H9 (cell line): Measurements from ENCODE around the gene ATF2. TPM values are rescaled to one million over a fixed set of nuclear protein-coding genes. Genes with fewer than 3 reads are reported as not detected.

Experiments
- DNase-seq: peaks from one replicate; pipeline ENCODE4 v3.0.0-alpha.2; 2017
- H2AFZ ChIP-seq: one replicate; pipeline ENCODE4 v1.6.1; 2013; ENCODE audit warnings: mild to moderate bottlenecking, low read length, control low read depth, moderate library complexity
- H2AK5ac ChIP-seq: 2 replicates; pipeline ENCODE4 v1.6.1; 2013; ENCODE audit warnings: low read length, control low read depth, mixed read lengths; ENCODE audit not compliant: insufficient read length
- H2BK120ac ChIP-seq: one replicate; pipeline ENCODE4 v1.6.1; 2013; ENCODE audit warnings: low read depth, mild to moderate bottlenecking, low read length, control low read depth, inconsistent platforms; ENCODE audit not compliant: poor library complexity, severe bottlenecking
- H2BK12ac ChIP-seq: 2 replicates; pipeline ENCODE4 v1.6.1; 2013; ENCODE audit warnings: low read length, control low read depth, mixed read lengths, low read depth; ENCODE audit not compliant: insufficient read length
- H2BK15ac ChIP-seq: 2 replicates; pipeline ENCODE4 v1.6.1; 2013; ENCODE audit warnings: low read depth, low read length, control low read depth
- H2BK20ac ChIP-seq: one replicate; pipeline ENCODE4 v1.6.1; 2013; ENCODE audit warnings: low read depth, mild to moderate bottlenecking, low read length, control low read depth, inconsistent platforms; ENCODE audit not compliant: poor library complexity, severe bottlenecking
- H2BK5ac ChIP-seq: 2 replicates; pipeline ENCODE4 v1.6.1; 2013; ENCODE audit warnings: low read length, control low read depth, mixed read lengths; ENCODE audit not compliant: insufficient read length
- H3K14ac ChIP-seq: 2 replicates; pipeline ENCODE4 v1.6.1; 2013; ENCODE audit warnings: low read length, control low read depth; ENCODE audit not compliant: insufficient read depth
- H3K18ac ChIP-seq: 2 replicates; pipeline ENCODE4 v1.6.1; 2013; ENCODE audit warnings: low read depth, mild to moderate bottlenecking, mixed read lengths, low read length, control low read depth; ENCODE audit not compliant: insufficient read length
- H3K23ac ChIP-seq: 2 replicates; pipeline ENCODE4 v1.6.1; 2013; ENCODE audit warnings: low read length, control low read depth, mixed read lengths, low read depth; ENCODE audit not compliant: insufficient read length
- H3K23me2 ChIP-seq: 2 replicates; pipeline ENCODE4 v1.6.1; 2013; ENCODE audit warnings: low read depth, mild to moderate bottlenecking, mixed read lengths, low read length, control low read depth; ENCODE audit not compliant: insufficient read length, poor library complexity, severe bottlenecking
- H3K27ac ChIP-seq: 2 replicates; pipeline ENCODE4 v1.5.1; 2013; ENCODE audit warnings: low read length, control low read depth, mixed read lengths, low read depth; ENCODE audit not compliant: insufficient read length
- H3K27me3 ChIP-seq: 2 replicates; pipeline ENCODE4 v1.6.1; 2013; ENCODE audit warnings: low read length, control low read depth, inconsistent platforms; ENCODE audit not compliant: insufficient read depth
- H3K4ac ChIP-seq: 2 replicates; pipeline ENCODE4 v1.6.1; 2013; ENCODE audit warnings: low read depth, mild to moderate bottlenecking, control low read depth, inconsistent platforms, low read length, moderate library complexity
- H3K4me1 ChIP-seq: 2 replicates; pipeline ENCODE4 v1.6.1; 2013; ENCODE audit warnings: low read length, control low read depth, inconsistent platforms; ENCODE audit not compliant: insufficient read depth
- H3K4me2 ChIP-seq: 2 replicates; pipeline ENCODE4 v1.6.1; 2013; ENCODE audit warnings: low read length, control low read depth, mixed read lengths; ENCODE audit not compliant: insufficient read length, insufficient read depth
- H3K56ac ChIP-seq: 2 replicates; pipeline ENCODE4 v1.6.1; 2013; ENCODE audit warnings: low read depth, mild to moderate bottlenecking, mixed read lengths, low read length, control low read depth; ENCODE audit not compliant: insufficient read length
- H3K79me1 ChIP-seq: 2 replicates; pipeline ENCODE4 v1.6.1; 2013; ENCODE audit warnings: low read depth, mild to moderate bottlenecking, moderate library complexity, low read length, control low read depth, inconsistent platforms; ENCODE audit not compliant: insufficient read depth, poor library complexity, severe bottlenecking
- H3K79me2 ChIP-seq: 2 replicates; pipeline ENCODE4 v1.6.1; 2013; ENCODE audit warnings: low read length, control low read depth, inconsistent platforms; ENCODE audit not compliant: insufficient read depth
- H3K9ac ChIP-seq: 2 replicates; pipeline ENCODE4 v1.6.1; 2013; ENCODE audit warnings: low read length, control low read depth, mixed read lengths; ENCODE audit not compliant: insufficient read length; ENCODE audit errors: extremely low read depth
- H3K9me3 ChIP-seq: one replicate; pipeline ENCODE4 v1.6.1; 2013; ENCODE audit warnings: low read depth, low read length, inconsistent platforms; ENCODE audit not compliant: control insufficient read depth
- H3T11ph ChIP-seq: one replicate; pipeline ENCODE4 v1.6.1; 2013; ENCODE audit warnings: mild to moderate bottlenecking, low read length, control low read depth, inconsistent platforms
- H4K20me1 ChIP-seq: one replicate; pipeline ENCODE4 v1.6.1; 2013; ENCODE audit not compliant: control insufficient read depth, insufficient read length, insufficient read depth
- H4K5ac ChIP-seq: 2 replicates; pipeline ENCODE4 v1.6.1; 2013; ENCODE audit warnings: low read depth, mild to moderate bottlenecking, mixed read lengths, low read length, control low read depth; ENCODE audit not compliant: insufficient read length
- H4K8ac ChIP-seq: replicated peaks from 2 replicates; pipeline ENCODE4 v1.6.1; 2013; ENCODE audit warnings: low read length, control low read depth, mixed read lengths, low read depth; ENCODE audit not compliant: insufficient read length
- H4K91ac ChIP-seq: 2 replicates; pipeline ENCODE4 v1.6.1; 2013; ENCODE audit warnings: low read depth, mild to moderate bottlenecking, moderate library complexity, mixed read lengths, low read length, control low read depth; ENCODE audit not compliant: insufficient read length
- H3K27ac Mint-ChIP-seq, 3 experiments: 2 replicates in 2 of 3; 3 replicates in 1 of 3; pipeline ENCODE4 v1.8.0; 2020 to 2021; ENCODE audit warnings: mixed read lengths in 3 of 3, mild to moderate bottlenecking in 1 of 3, moderate library complexity in 1 of 3
- H3K27me3 Mint-ChIP-seq: 2 replicates; pipeline ENCODE4 v1.8.0; 2021; ENCODE audit warnings: low read depth, mild to moderate bottlenecking, moderate library complexity, mixed read lengths
- H3K36me3 Mint-ChIP-seq, 3 experiments: 2 replicates in 2 of 3; 3 replicates in 1 of 3; pipeline ENCODE4 v1.8.0; 2020 to 2021; ENCODE audit warnings: low read depth in 3 of 3, mixed read lengths in 3 of 3; ENCODE audit not compliant: insufficient read depth in 1 of 3
- H3K4me1 Mint-ChIP-seq, 2 experiments: 2 replicates each; pipeline ENCODE4 v1.8.0; 2020; ENCODE audit warnings: mixed read lengths in 2 of 2
- H3K4me3 Mint-ChIP-seq, 2 experiments: 2 replicates in 1 of 2; 3 replicates in 1 of 2; pipeline ENCODE4 v1.8.0; 2020 to 2021; ENCODE audit warnings: mild to moderate bottlenecking in 2 of 2, mixed read lengths in 2 of 2, moderate library complexity in 1 of 2
- H3K9me3 Mint-ChIP-seq, 2 experiments: 2 replicates in 1 of 2; 3 replicates in 1 of 2; pipeline ENCODE4 v1.8.0; 2020; ENCODE audit warnings: mild to moderate bottlenecking in 2 of 2, mixed read lengths in 2 of 2, moderate library complexity in 1 of 2
- CTCF ChIP-seq: fragments of 200-600 bp; sonication (generic); conservative IDR thresholded peaks from 3 replicates; pipeline ENCODE4 v1.8.0; 2021; ENCODE audit warnings: antibody characterized with exemption, mild to moderate bottlenecking
- WGBS: extraction: QIAGEN DNeasy Blood & Tissue Kit; methylation state at CpG from one replicate; pipeline ENCODE4 v1.1.7; 2013; ENCODE audit warnings: missing lambda C conversion rate, low lambda C conversion rate, mixed read lengths; ENCODE audit not compliant: insufficient read length; ENCODE audit errors: extremely low coverage; 5-methylcytosine and 5-hydroxymethylcytosine counted together
- total RNA-seq: library from RNA; stranded (reverse); gene quantifications from 2 replicates; pipeline ENCODE4 v1.2.1, GENCODE V29; 2021

Gene ATF2
- total RNA-seq, 1 experiment from 2014 or later: 40.9 TPM

DNA sequence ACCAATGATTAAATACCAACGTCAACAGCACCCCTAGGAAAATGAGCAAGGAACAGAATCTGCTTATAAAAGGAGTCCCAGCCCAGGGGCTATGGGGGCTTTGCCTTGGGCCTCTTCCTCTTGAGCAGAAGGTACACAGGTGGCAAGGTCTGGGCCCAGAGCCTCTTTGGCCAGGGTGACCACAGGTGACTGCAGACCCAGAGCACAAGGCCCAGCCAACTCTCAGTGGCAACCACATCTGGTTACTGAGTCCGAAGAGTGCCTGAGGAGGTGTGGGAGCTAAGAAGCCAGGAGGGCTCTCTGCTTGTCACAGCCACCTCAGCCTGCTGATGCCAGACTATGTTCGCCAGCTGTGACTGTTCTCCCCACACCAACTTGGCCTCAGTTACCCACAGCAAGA, 128.5 kb downstream of the ATF2 start:
- no peak overlapping the region for H3K9ac ChIP-seq
- peaks cover 6 to 8% of the 10 kb centered on the region in 2 experiments; a peak in 3 of 4 replicates for H3K4me1 Mint-ChIP-seq
- H3K9me3 Mint-ChIP-seq: no peaks in the 10 kb centered on the region; a peak in 1 of 5 replicates
- H3K27ac Mint-ChIP-seq: no peak overlapping the region
- no peak overlapping the region for H2BK120ac ChIP-seq
- no peak overlapping the region for H2AK5ac ChIP-seq
- no peak overlapping the region for H4K8ac ChIP-seq
- H3K4me2 ChIP-seq: no peak overlapping the region
- DNase-seq: no peak
- TF ChIP-seq CTCF: no peak
- H4K91ac ChIP-seq: no peak overlapping the region
- H3T11ph ChIP-seq: no peak overlapping the region
- H3K79me1 ChIP-seq: no peaks in the 10 kb centered on the region
- H3K4me1 ChIP-seq: no peaks in the 10 kb centered on the region
- no peak overlapping the region for H2AFZ ChIP-seq
- no peak overlapping the region for H2BK15ac ChIP-seq
- no peak overlapping the region for H2BK5ac ChIP-seq
- H3K56ac ChIP-seq: no peak overlapping the region
- H3K9me3 ChIP-seq: no peaks in the 10 kb centered on the region
- no peaks in the 10 kb centered on the region for H4K20me1 ChIP-seq
- H3K4me3 Mint-ChIP-seq: no peak overlapping the region
- no CpG with 5 or more reads among the region's 3 CpGs for whole genome bisulfite sequencing
- no peaks in the 10 kb centered on the region for H3K27me3 Mint-ChIP-seq
- no peak overlapping the region for H3K14ac ChIP-seq
- H3K4ac ChIP-seq: no peak overlapping the region
- peaks cover 0 to 2% (median 0%) of the 10 kb centered on the region in 3 experiments; a peak in 2 of 7 replicates for H3K36me3 Mint-ChIP-seq
- no peaks in the 10 kb centered on the region for H3K79me2 ChIP-seq
- H3K23ac ChIP-seq: no peak overlapping the region
- H3K23me2 ChIP-seq: no peaks in the 10 kb centered on the region
- no peak overlapping the region for H3K27ac ChIP-seq
- no peaks in the 10 kb centered on the region for H3K27me3 ChIP-seq
- no peak overlapping the region for H3K18ac ChIP-seq
- H2BK20ac ChIP-seq: no peak overlapping the region
- no peak overlapping the region for H4K5ac ChIP-seq
- no peak overlapping the region for H2BK12ac ChIP-seq
